NCI-H146 (cell line): ENCODE measurements around the gene TRAM1L1.

Experiments
- DNase-seq: peaks from one replicate; lab custom pipeline; 2025; lab: John Stamatoyannopoulos, UW

The TRAM1L1 gene

DNA sequence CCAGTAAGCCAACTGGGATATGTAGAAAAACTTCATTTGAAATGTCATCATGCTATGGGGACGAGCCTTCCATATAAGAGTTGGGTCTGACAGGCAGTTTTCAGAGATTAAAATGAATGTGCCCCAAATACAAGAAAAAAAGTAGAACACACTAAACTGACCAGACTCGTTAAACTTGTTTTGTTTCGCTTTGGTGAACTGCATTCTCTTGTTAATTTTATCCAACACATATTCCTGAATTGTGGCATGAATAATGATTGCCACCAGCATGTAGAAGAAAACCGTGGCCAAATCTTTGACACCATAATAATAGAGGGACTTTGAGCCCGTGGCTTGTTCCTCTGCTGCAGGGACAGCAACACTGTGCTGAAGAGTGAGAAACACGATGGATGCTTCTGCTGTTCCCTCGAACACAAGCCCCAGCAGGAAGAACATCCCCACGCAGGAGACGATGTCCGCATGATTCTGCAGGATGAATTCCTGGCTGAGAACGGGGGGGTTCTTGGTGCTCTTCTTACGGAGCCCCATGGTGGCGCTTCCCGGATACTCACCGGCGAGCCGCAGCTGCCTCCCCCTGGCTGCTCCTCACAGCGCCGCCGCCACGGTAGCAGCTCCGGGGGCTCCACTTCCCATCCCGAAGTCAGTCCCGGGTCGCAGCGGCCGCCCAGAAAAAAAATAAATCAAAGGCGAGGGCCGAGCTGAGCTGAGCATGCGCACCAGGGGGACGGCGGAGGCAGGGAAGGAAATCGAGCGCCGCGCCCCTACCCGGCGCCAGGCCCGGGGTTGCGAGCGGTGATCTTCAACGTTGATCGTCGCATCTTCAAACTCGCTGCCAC, at the start of gene TRAM1L1:
TRAM1L1 (minus strand) TSS at position 711 of the 836 bp plus-strand sequence; CDS start at position 528, 183 bp downstream.
- peak; percentile 40 for DNase-seq

DNA sequence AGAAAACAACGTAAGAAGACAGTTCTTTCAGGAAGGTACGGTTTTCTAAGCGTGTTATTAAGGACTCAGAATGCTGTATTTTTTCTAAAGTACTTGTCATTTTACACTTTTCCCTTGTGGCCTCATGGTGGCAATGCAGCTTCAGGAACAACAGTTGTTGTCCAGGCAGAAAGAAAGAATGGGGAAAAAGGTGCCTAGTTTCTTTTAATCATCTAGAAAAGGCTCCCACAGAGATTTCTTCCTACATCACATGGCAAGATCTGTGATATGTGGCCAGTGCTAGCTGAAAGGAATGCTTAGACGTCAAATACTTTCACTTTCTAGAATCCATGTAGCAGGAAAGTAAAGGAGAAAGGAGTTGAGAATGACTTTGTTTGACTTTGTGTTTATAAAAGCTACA, 49.0 kb upstream of the TRAM1L1 start:
- DNase-seq = no peak

GRCh38 chr4:117096886-117097285, 11.5 kb upstream of the TRAM1L1 start:
- DNase-seq = no peak

DNA sequence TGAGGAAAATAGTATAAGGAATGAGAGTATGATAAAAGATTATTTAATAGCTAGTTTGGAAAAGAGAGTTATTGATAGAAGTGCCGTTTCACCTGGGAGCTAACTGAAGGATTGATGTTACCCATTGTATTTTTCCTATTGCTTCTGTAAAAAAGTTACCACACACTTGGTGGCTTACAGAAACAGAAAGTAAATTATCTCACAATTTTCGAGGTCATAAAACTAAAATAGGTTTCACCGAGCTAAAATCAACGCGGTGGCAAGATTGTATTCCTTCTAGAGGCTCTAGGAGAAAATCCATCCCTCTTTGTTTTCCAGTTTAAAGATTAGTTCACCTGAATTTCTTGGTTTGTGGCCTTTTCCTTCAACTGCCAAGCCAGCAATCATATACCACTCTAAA, 11.1 kb upstream of the TRAM1L1 start:
- no peak for DNase-seq

GRCh38 chr4:117093571-117093970, 8.2 kb upstream of the TRAM1L1 start:
- DNase-seq = no peak

DNA sequence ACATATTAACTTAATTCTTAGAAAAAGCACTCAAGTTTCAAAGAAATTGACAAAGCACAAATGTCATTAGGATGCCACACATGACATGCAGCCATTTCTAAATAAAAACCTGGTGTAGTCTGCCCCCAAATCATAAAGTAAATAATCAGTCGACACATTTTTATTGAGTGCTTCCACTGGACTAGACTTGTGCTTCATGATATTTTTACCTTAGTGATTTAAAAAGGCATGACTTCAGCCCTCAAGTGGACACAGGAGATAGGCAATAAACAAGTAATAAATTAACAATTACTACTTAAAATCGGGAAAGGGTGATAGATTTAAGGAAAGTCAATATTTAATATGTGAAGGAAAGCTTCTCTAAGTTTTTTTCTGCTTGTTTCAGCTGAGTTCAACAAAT, 7.6 kb downstream of the TRAM1L1 start:
- DNase-seq = no peak

DNA sequence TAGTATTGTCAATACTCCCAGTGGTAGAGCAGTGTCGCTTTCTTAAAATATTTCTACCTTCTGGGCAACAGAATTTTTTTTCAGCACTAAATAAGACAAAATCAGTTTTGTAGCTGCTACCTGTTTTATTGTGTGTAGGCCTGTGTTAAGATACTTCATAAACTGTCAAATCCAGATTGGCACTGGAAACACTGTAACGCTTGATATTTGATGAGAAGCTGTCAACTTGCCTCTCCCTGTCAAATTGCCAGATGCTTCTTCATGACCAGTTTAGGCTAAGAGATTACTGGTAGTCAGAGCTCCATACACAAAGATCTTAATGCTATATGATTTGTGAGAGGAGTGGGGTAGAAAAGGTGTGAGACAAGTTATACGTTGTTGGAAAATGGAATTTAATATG, 17.3 kb downstream of the TRAM1L1 start:
- DNase-seq = no peak

GRCh38 chr4:117063961-117064696, 21.2 kb downstream of the TRAM1L1 start:
- no peak for DNase-seq

- no peak for DNase-seq
Measured at GRCh38 chr4:117042962-117043361, 42.4 kb downstream of the TRAM1L1 start.
